Effector memory CD8-positive, alpha-beta T cell (primary cell): Measurements from ENCODE around the gene ABHD16B.

Source experiments
- ATAC-seq: fragments of 150-1000 bp; cut with Tn5 transposase; replicated peaks from 2 replicates; pipeline ENCODE4 v1.10.0; 2021; ENCODE audit warnings: mild to moderate bottlenecking, moderate library complexity
- DNase-seq, 3 experiments: peaks; one replicate each; pipeline ENCODE4 v3.0.0; 2021
- H3K27ac Mint-ChIP-seq, 2 donors: one replicate each; pipeline ENCODE4 v1.8.0; 2022; ENCODE audit warnings: mild to moderate bottlenecking in 2 of 2, mixed read lengths in 2 of 2, moderate library complexity in 2 of 2
- H3K27me3 Mint-ChIP-seq, 2 donors: one replicate each; pipeline ENCODE4 v1.8.0; 2022; ENCODE audit warnings: mixed read lengths in 2 of 2
- H3K36me3 Mint-ChIP-seq: one replicate; pipeline ENCODE4 v1.8.0; 2022; ENCODE audit warnings: mild to moderate bottlenecking, moderate library complexity, mixed read lengths; ENCODE audit not compliant: insufficient read depth
- H3K4me1 Mint-ChIP-seq, 2 donors: one replicate each; pipeline ENCODE4 v1.8.0; 2022; ENCODE audit warnings: low read depth in 2 of 2, mixed read lengths in 2 of 2
- H3K4me3 Mint-ChIP-seq, 2 donors: one replicate each; pipeline ENCODE4 v1.8.0; 2022; ENCODE audit warnings: mild to moderate bottlenecking in 2 of 2, mixed read lengths in 2 of 2, moderate library complexity in 2 of 2
- H3K9me3 Mint-ChIP-seq, 2 donors: one replicate each; pipeline ENCODE4 v1.8.0; 2022; ENCODE audit warnings: mixed read lengths in 2 of 2

The ABHD16B gene

GRCh38 chr20:63882257-63883200 is 21.2 kb downstream of the ABHD16B start:
- Mint-ChIP-seq H3K27ac (peak overlapping the region in 1 of 2 donors; percentile 44), H3K9me3 (no peaks in the 10 kb centered on the region), H3K4me3 (no peak overlapping the region), H3K36me3 (peaks cover 34% of the 10 kb centered on the region), H3K27me3 (no peaks in the 10 kb centered on the region), H3K4me1 (peaks cover 4 to 6% of the 10 kb centered on the region in 2 donors)
- DNase-seq = no peak
- ATAC-seq = no peak

- H3K36me3 Mint-ChIP-seq = peaks cover 36% of the 10 kb centered on the region
- no peak overlapping the region for H3K4me3 Mint-ChIP-seq
- no peak overlapping the region for H3K27ac Mint-ChIP-seq
- no peaks in the 10 kb centered on the region for H3K9me3 Mint-ChIP-seq
- DNase-seq (no peak), ATAC-seq (no peak)
- no peaks in the 10 kb centered on the region for H3K27me3 Mint-ChIP-seq
- peaks cover 4 to 6% of the 10 kb centered on the region in 2 donors for H3K4me1 Mint-ChIP-seq
Observed at GRCh38 chr20:63883201-63883593, 21.9 kb downstream of the ABHD16B start.

GRCh38 chr20:63884506-63885263 is 23.4 kb downstream of the ABHD16B start:
- Mint-ChIP-seq H3K4me1 (peaks cover 4 to 6% of the 10 kb centered on the region in 2 donors), H3K27me3 (no peaks in the 10 kb centered on the region), H3K27ac (peak overlapping the region in 1 of 2 donors; percentile 72), H3K36me3 (peaks cover 37% of the 10 kb centered on the region), H3K9me3 (no peaks in the 10 kb centered on the region), H3K4me3 (no peak overlapping the region)
- DNase-seq (no peak), ATAC-seq (peak; percentile 39)

- peaks cover 4 to 6% of the 10 kb centered on the region in 2 donors for H3K4me1 Mint-ChIP-seq
- ATAC-seq (no peak), DNase-seq (no peak)
- H3K4me3 Mint-ChIP-seq = no peak overlapping the region
- peaks cover 40% of the 10 kb centered on the region for H3K36me3 Mint-ChIP-seq
- no peak overlapping the region for H3K27ac Mint-ChIP-seq
- H3K9me3 Mint-ChIP-seq = no peaks in the 10 kb centered on the region
- no peaks in the 10 kb centered on the region for H3K27me3 Mint-ChIP-seq
Observed at GRCh38 chr20:63885264-63886053, 24.2 kb downstream of the ABHD16B start.

GRCh38 chr20:63886054-63886419 is 24.7 kb downstream of the ABHD16B start:
- peaks cover 37% of the 10 kb centered on the region for H3K36me3 Mint-ChIP-seq
- no peak overlapping the region for H3K4me3 Mint-ChIP-seq
- no peak for DNase-seq
- no peaks in the 10 kb centered on the region for H3K27me3 Mint-ChIP-seq
- H3K4me1 Mint-ChIP-seq = peaks cover 4 to 6% of the 10 kb centered on the region in 2 donors
- no peak overlapping the region for H3K27ac Mint-ChIP-seq
- H3K9me3 Mint-ChIP-seq = no peaks in the 10 kb centered on the region
- ATAC-seq = no peak

GRCh38 chr20:63886921-63887320 is 25.6 kb downstream of the ABHD16B start:
- H3K4me1 Mint-ChIP-seq = peaks cover 4 to 6% of the 10 kb centered on the region in 2 donors
- H3K4me3 Mint-ChIP-seq = no peak overlapping the region
- H3K27me3 Mint-ChIP-seq = no peaks in the 10 kb centered on the region
- no peaks in the 10 kb centered on the region for H3K9me3 Mint-ChIP-seq
- H3K36me3 Mint-ChIP-seq = peaks cover 28% of the 10 kb centered on the region
- no peak overlapping the region for H3K27ac Mint-ChIP-seq
- DNase-seq (no peak), ATAC-seq (no peak)

- H3K4me3 Mint-ChIP-seq = no peak overlapping the region
- H3K36me3 Mint-ChIP-seq = peaks cover 32% of the 10 kb centered on the region
- no peak for ATAC-seq
- no peaks in the 10 kb centered on the region for H3K9me3 Mint-ChIP-seq
- peaks cover 9 to 10% of the 10 kb centered on the region in 2 donors for H3K4me1 Mint-ChIP-seq
- no peak overlapping the region for H3K27ac Mint-ChIP-seq
- no peaks in the 10 kb centered on the region for H3K27me3 Mint-ChIP-seq
- DNase-seq = no peak
Observed at GRCh38 chr20:63889241-63890200, 28.2 kb downstream of the ABHD16B start.

- Mint-ChIP-seq H3K9me3 (no peaks in the 10 kb centered on the region), H3K27me3 (no peaks in the 10 kb centered on the region), H3K4me3 (no peak overlapping the region), H3K4me1 (peaks cover 9% of the 10 kb centered on the region in 2 donors), H3K36me3 (peaks cover 32% of the 10 kb centered on the region), H3K27ac (no peak overlapping the region)
- DNase-seq = no peak
- no peak for ATAC-seq
Observed at GRCh38 chr20:63890201-63890576, 28.9 kb downstream of the ABHD16B start.

- H3K27me3 Mint-ChIP-seq = no peaks in the 10 kb centered on the region
- peaks cover 9% of the 10 kb centered on the region in 2 donors for H3K4me1 Mint-ChIP-seq
- DNase-seq = no peak
- no peak overlapping the region for H3K27ac Mint-ChIP-seq
- no peaks in the 10 kb centered on the region for H3K9me3 Mint-ChIP-seq
- no peak for ATAC-seq
- H3K4me3 Mint-ChIP-seq = no peak overlapping the region
- peaks cover 34% of the 10 kb centered on the region for H3K36me3 Mint-ChIP-seq
Observed at GRCh38 chr20:63890616-63891015, 29.3 kb downstream of the ABHD16B start.

GRCh38 chr20:63891061-63892002 is 30.0 kb downstream of the ABHD16B start:
- no peaks in the 10 kb centered on the region for H3K27me3 Mint-ChIP-seq
- H3K27ac Mint-ChIP-seq = no peak overlapping the region
- H3K4me3 Mint-ChIP-seq = no peak overlapping the region
- DNase-seq (no peak), ATAC-seq (no peak)
- H3K36me3 Mint-ChIP-seq = peaks cover 38% of the 10 kb centered on the region
- H3K4me1 Mint-ChIP-seq = peaks cover 16% of the 10 kb centered on the region in 2 donors
- no peaks in the 10 kb centered on the region for H3K9me3 Mint-ChIP-seq

GRCh38 chr20:63892402-63892801 is 31.1 kb downstream of the ABHD16B start:
- Mint-ChIP-seq H3K9me3 (no peaks in the 10 kb centered on the region), H3K27me3 (no peaks in the 10 kb centered on the region), H3K27ac (no peak overlapping the region), H3K4me3 (no peak overlapping the region), H3K36me3 (peaks cover 37% of the 10 kb centered on the region), H3K4me1 (peaks cover 22 to 25% of the 10 kb centered on the region in 2 donors)
- DNase-seq (no peak), ATAC-seq (no peak)

- Mint-ChIP-seq H3K27me3 (no peaks in the 10 kb centered on the region), H3K36me3 (peaks cover 34% of the 10 kb centered on the region), H3K4me1 (peaks cover 35 to 36% of the 10 kb centered on the region in 2 donors), H3K9me3 (no peaks in the 10 kb centered on the region), H3K27ac (peak overlapping the region; percentile 74 to 92), H3K4me3 (peak overlapping the region; percentile 77 to 80)
- no peak for ATAC-seq
- DNase-seq = no peak
Observed at GRCh38 chr20:63893999-63894357, 32.7 kb downstream of the ABHD16B start.
